Measurements from ENCODE around the gene TOP1.

Gene TOP1

GRCh38 chr20:40983898-40984297 lies 44.7 kb upstream of the TOP1 start:
- no peak for DNase-seq (ENCODE audit: extremely low spot score)
- CTCF ChIA-PET, result interaction anchor here (1.1 to 18.9 kb wide), 8 partner anchors 7 to 151 kb away, joined by 3 to 196 read pairs (median 4); no protein-coding TSS in a partner anchor
- POLR2A ChIA-PET, result no interaction called here
- no peak for TF ChIP-seq CTCF (IDR thresholded peaks at IDR 0.05; ENCODE audit: control extremely low read depth, extremely low read depth, low read depth, missing control alignments)

GRCh38 chr20:40984496-40984895 lies 44.1 kb upstream of the TOP1 start:
- POLR2A ChIA-PET, result no interaction called here
- CTCF ChIA-PET, result interaction anchor here (1.1 to 18.9 kb wide), 4 partner anchors 18 to 151 kb away, joined by 3 to 196 read pairs (median 19); no protein-coding TSS in a partner anchor
- TF ChIP-seq CTCF (IDR thresholded peaks at IDR 0.05; ENCODE audit: control extremely low read depth, extremely low read depth, low read depth, missing control alignments), result no peak
- DNase-seq (ENCODE audit: extremely low spot score), result no peak

- ChIA-PET CTCF (interaction anchor here (1.2 to 18.9 kb wide), 8 partner anchors 10 to 148 kb away, joined by 3 to 196 read pairs (median 20); no protein-coding TSS in a partner anchor), POLR2A (no interaction called here)
- no peak for DNase-seq (ENCODE audit: extremely low spot score)
- no peak for TF ChIP-seq CTCF (IDR thresholded peaks at IDR 0.05; ENCODE audit: control extremely low read depth, extremely low read depth, low read depth, missing control alignments)
Measured at GRCh38 chr20:40986774-40987173, 41.8 kb upstream of the TOP1 start.

- ChIA-PET CTCF (interaction anchor here (0.7 to 18.9 kb wide), 48 partner anchors 8 to 349 kb away, joined by 3 to 196 read pairs (median 8); no protein-coding TSS in a partner anchor), POLR2A (interaction anchor here (1.0 to 2.7 kb wide), 7 partner anchors 8 to 107 kb away, joined by 3 to 12 read pairs (median 4); no protein-coding TSS in a partner anchor)
- TF ChIP-seq CTCF (IDR thresholded peaks at IDR 0.05; ENCODE audit: control extremely low read depth, extremely low read depth, low read depth, missing control alignments), result peak; percentile 93
- DNase-seq (ENCODE audit: extremely low spot score), result peak; percentile 81
Measured at GRCh38 chr20:40990542-40991120, 38.0 kb upstream of the TOP1 start.

- TF ChIP-seq CTCF (IDR thresholded peaks at IDR 0.05; ENCODE audit: control extremely low read depth, extremely low read depth, low read depth, missing control alignments), result no peak
- ChIA-PET POLR2A (interaction anchor here (1.0 to 2.7 kb wide), 6 partner anchors 8 to 106 kb away, joined by 3 to 12 read pairs (median 5); no protein-coding TSS in a partner anchor), CTCF (interaction anchor here (0.7 to 18.9 kb wide), 50 partner anchors 8 to 348 kb away, joined by 3 to 196 read pairs (median 8); no protein-coding TSS in a partner anchor)
- DNase-seq (ENCODE audit: extremely low spot score), result peak; percentile 89
Measured at GRCh38 chr20:40991181-40991889, 37.3 kb upstream of the TOP1 start.

GRCh38 chr20:40992349-40993113 lies 36.1 kb upstream of the TOP1 start:
- POLR2A ChIA-PET, result interaction anchor here (1.3 to 2.7 kb wide), 3 partner anchors 10 to 52 kb away, joined by 4 to 12 read pairs (median 9); no protein-coding TSS in a partner anchor
- TF ChIP-seq CTCF (IDR thresholded peaks at IDR 0.05; ENCODE audit: control extremely low read depth, extremely low read depth, low read depth, missing control alignments), result no peak
- no peak for DNase-seq (ENCODE audit: extremely low spot score)
- CTCF ChIA-PET, result interaction anchor here (0.8 to 18.9 kb wide), 15 partner anchors 12 to 163 kb away, joined by 3 to 196 read pairs (median 17); no protein-coding TSS in a partner anchor
